ENCODE results near the gene CD4. TPM values are rescaled to one million over a fixed set of nuclear protein-coding genes. Genes with fewer than 3 reads are reported as not detected.

The CD4 gene
- total and polyA plus RNA-seq, 2 donors (not counting 3 experiments of a cell fraction or from before 2014, with no cell fraction given), result not detected

GRCh38 chr12:6787309-6787708, 2.0 kb upstream of the CD4 start:
- H3K36me3 ChIP-seq (ENCODE audit: control insufficient read depth in 2 of 2, extremely low read depth in 1 of 2, insufficient read depth in 2 of 2, low read length in 2 of 2), result no peaks in the 10 kb centered on the region
- H3K9me1 ChIP-seq (replicated peaks; ENCODE audit: control insufficient read depth, extremely low read depth, insufficient read depth, low read length), result no peaks in the 10 kb centered on the region
- no peak overlapping the region for H3K9ac ChIP-seq (replicated peaks; ENCODE audit: extremely low read depth, insufficient read depth, low read length)
- no peak overlapping the region for H3K4me2 ChIP-seq (ENCODE audit: insufficient read depth, low read length)
- H3K79me2 ChIP-seq (ENCODE audit: control insufficient read depth, insufficient read depth, low read length), result no peaks in the 10 kb centered on the region
- CTCF ChIA-PET, result interaction anchor here (1.4 to 1.6 kb wide), 2 partner anchors 21 to 26 kb away, joined by 4 to 5 read pairs; partner anchors contain the start of gene PTMS
- H3K27me3 ChIP-seq (ENCODE audit: control insufficient read depth in 2 of 2, insufficient read depth in 2 of 2, low read length in 2 of 2), result peaks cover 0 to 2% of the 10 kb centered on the region in 2 experiments
- FAIRE-seq (no peak), DNase-seq (ENCODE audit: low read depth, low spot score) (no peak)
- H3K4me3 ChIP-seq (replicated peaks in 1 of 3; ENCODE audit: insufficient read depth in 1 of 3, low read depth in 1 of 3, low read length in 3 of 3), result no peak overlapping the region
- BruUV-seq (replicated peaks), result no TSS peak
- H3K27ac ChIP-seq (ENCODE audit: insufficient read depth, low read depth, low read length), result no peak overlapping the region
- H2AFZ ChIP-seq (ENCODE audit: low read depth, low read length), result no peak overlapping the region
- dilution Hi-C loops (cut with MboI; ENCODE audit: extremely low pct_ligation_motif_present, low sequenced_read_pairs) (no loop called here), intact Hi-C loops (cut with micrococcal nuclease) (no loop called here)
- no peaks in the 10 kb centered on the region for H4K20me1 ChIP-seq (replicated peaks; ENCODE audit: control insufficient read depth, extremely low read depth, insufficient read depth, low read length)
- POLR2A ChIA-PET, result no interaction called here
- H3K9me3 ChIP-seq (replicated peaks; ENCODE audit: control insufficient read depth, insufficient read depth, low read length), result no peaks in the 10 kb centered on the region
- no peaks in the 10 kb centered on the region for H3K4me1 ChIP-seq (ENCODE audit: control insufficient read depth, extremely low read depth, insufficient read depth, low read length)
- TF ChIP-seq, protein P1, sequence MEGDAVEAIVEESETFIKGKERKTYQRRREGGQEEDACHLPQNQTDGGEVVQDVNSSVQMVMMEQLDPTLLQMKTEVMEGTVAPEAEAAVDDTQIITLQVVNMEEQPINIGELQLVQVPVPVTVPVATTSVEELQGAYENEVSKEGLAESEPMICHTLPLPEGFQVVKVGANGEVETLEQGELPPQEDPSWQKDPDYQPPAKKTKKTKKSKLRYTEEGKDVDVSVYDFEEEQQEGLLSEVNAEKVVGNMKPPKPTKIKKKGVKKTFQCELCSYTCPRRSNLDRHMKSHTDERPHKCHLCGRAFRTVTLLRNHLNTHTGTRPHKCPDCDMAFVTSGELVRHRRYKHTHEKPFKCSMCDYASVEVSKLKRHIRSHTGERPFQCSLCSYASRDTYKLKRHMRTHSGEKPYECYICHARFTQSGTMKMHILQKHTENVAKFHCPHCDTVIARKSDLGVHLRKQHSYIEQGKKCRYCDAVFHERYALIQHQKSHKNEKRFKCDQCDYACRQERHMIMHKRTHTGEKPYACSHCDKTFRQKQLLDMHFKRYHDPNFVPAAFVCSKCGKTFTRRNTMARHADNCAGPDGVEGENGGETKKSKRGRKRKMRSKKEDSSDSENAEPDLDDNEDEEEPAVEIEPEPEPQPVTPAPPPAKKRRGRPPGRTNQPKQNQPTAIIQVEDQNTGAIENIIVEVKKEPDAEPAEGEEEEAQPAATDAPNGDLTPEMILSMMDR (IDR thresholded peaks at IDR 0.05; ENCODE audit: extremely low read depth in 1 of 2, insufficient read depth in 1 of 2, low read depth in 1 of 2, low read length in 2 of 2), result no peak
- TF ChIP-seq POLR2AphosphoS5 (IDR thresholded peaks at IDR 0.05; ENCODE audit: insufficient read depth, low read depth, low read length), result no peak
- TF ChIP-seq GATA2 (IDR thresholded peaks at IDR 0.05; ENCODE audit: insufficient read depth, insufficient read length, low read depth, low read length), result no peak
- no peak for TF ChIP-seq JUN (IDR thresholded peaks at IDR 0.05; ENCODE audit: borderline replicate concordance, insufficient read depth, insufficient read length, low read depth)
- TF ChIP-seq MYC (IDR thresholded peaks at IDR 0.05; ENCODE audit: low read depth, low read length), result no peak
- no peak for TF ChIP-seq EZH2 (IDR thresholded peaks at IDR 0.05; ENCODE audit: borderline replicate concordance, low read depth, low read length, severe bottlenecking)
- TF ChIP-seq FOS (IDR thresholded peaks at IDR 0.05; ENCODE audit: borderline replicate concordance, insufficient read depth, low read length), result no peak
- no peak for TF ChIP-seq POLR2A (IDR thresholded peaks at IDR 0.05; ENCODE audit: low read depth, low read length)
- TF ChIP-seq, protein P2, sequence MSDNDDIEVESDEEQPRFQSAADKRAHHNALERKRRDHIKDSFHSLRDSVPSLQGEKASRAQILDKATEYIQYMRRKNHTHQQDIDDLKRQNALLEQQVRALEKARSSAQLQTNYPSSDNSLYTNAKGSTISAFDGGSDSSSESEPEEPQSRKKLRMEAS (IDR thresholded peaks at IDR 0.05; ENCODE audit: insufficient read depth, insufficient read length), result no peak
